ENCODE measurements around the gene PSMD12. TPM values are rescaled to one million over a fixed set of nuclear protein-coding genes. Genes with fewer than 3 reads are reported as not detected.

Gene PSMD12
- total and polyA plus RNA-seq, 2 donors (not counting 3 experiments of a cell fraction or from before 2014, with no cell fraction given) = 14.1 to 73.0 TPM

- TF ChIP-seq FOS (IDR thresholded peaks at IDR 0.05; ENCODE audit: borderline replicate concordance, insufficient read depth, low read length) (no peak), MYC (IDR thresholded peaks at IDR 0.05; ENCODE audit: low read depth, low read length) (no peak), EZH2 (IDR thresholded peaks at IDR 0.05; ENCODE audit: borderline replicate concordance, low read depth, low read length, severe bottlenecking) (no peak), CTCF (IDR thresholded peaks at IDR 0.05; ENCODE audit: extremely low read depth in 1 of 2, insufficient read depth in 1 of 2, low read depth in 1 of 2, low read length in 2 of 2) (no peak), POLR2A (IDR thresholded peaks at IDR 0.05; ENCODE audit: low read depth, low read length) (no peak), POLR2AphosphoS5 (IDR thresholded peaks at IDR 0.05; ENCODE audit: insufficient read depth, low read depth, low read length) (no peak), GATA2 (IDR thresholded peaks at IDR 0.05; ENCODE audit: insufficient read depth, insufficient read length, low read depth, low read length) (no peak), JUN (IDR thresholded peaks at IDR 0.05; ENCODE audit: borderline replicate concordance, insufficient read depth, insufficient read length, low read depth) (no peak), MAX (IDR thresholded peaks at IDR 0.05; ENCODE audit: insufficient read depth, insufficient read length) (no peak)
- ChIA-PET CTCF (no interaction called here), POLR2A (no interaction called here)
- Histone ChIP-seq H3K9ac (replicated peaks; ENCODE audit: extremely low read depth, insufficient read depth, low read length) (no peak overlapping the region), H3K4me3 (replicated peaks in 1 of 3; ENCODE audit: insufficient read depth in 1 of 3, low read depth in 1 of 3, low read length in 3 of 3) (no peak overlapping the region), H3K9me3 (replicated peaks; ENCODE audit: control insufficient read depth, insufficient read depth, low read length) (no peaks in the 10 kb centered on the region), H3K79me2 (ENCODE audit: control insufficient read depth, insufficient read depth, low read length) (no peaks in the 10 kb centered on the region), H2AFZ (ENCODE audit: low read depth, low read length) (no peak overlapping the region), H3K9me1 (replicated peaks; ENCODE audit: control insufficient read depth, extremely low read depth, insufficient read depth, low read length) (no peaks in the 10 kb centered on the region), H4K20me1 (replicated peaks; ENCODE audit: control insufficient read depth, extremely low read depth, insufficient read depth, low read length) (no peaks in the 10 kb centered on the region), H3K4me2 (ENCODE audit: insufficient read depth, low read length) (no peak overlapping the region), H3K4me1 (ENCODE audit: control insufficient read depth, extremely low read depth, insufficient read depth, low read length) (no peaks in the 10 kb centered on the region), H3K27ac (ENCODE audit: insufficient read depth, low read depth, low read length) (no peak overlapping the region), H3K36me3 (ENCODE audit: control insufficient read depth in 2 of 2, extremely low read depth in 1 of 2, insufficient read depth in 2 of 2, low read length in 2 of 2) (no peaks in the 10 kb centered on the region), H3K27me3 (ENCODE audit: control insufficient read depth in 2 of 2, insufficient read depth in 2 of 2, low read length in 2 of 2) (no peaks in the 10 kb centered on the region)
- no TSS peak for BruUV-seq (replicated peaks)
- DNase-seq (ENCODE audit: low read depth, low spot score) (no peak), FAIRE-seq (no peak)
- dilution Hi-C loops (cut with MboI; ENCODE audit: extremely low pct_ligation_motif_present, low sequenced_read_pairs) (no loop called here), intact Hi-C loops (cut with micrococcal nuclease) (no loop called here)
Observed at GRCh38 chr17:67403065-67403464, 36.7 kb upstream of the PSMD12 start.
